ENCODE results near the gene UBIAD1.

The UBIAD1 gene

DNA sequence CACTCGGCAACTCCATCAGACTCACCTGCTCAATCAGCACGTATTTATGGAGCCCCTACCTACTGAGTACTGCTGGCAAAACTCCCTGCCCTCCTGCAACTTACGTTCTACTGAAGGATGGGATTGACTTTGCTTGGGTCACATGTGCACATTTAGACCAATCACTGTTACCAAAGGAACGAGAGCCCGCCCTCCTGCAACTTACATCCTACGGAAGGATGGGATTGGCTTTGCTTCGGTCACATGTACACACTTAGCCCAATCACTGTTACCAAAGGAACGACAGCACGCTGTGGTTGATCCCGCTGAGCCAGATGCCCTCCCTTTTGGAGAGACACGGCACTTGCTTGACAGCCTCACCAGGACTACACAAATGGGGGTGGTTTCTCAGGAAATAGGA, 46.0 kb downstream of the UBIAD1 start:
- ChIA-PET POLR2A (no interaction called here), CTCF (interaction anchor here (3.1 kb wide), 1 partner anchor 324 kb away, joined by 19 read pairs; no protein-coding TSS in a partner anchor)
- no peak for DNase-seq (ENCODE audit: extremely low spot score)
- TF ChIP-seq, protein P1, sequence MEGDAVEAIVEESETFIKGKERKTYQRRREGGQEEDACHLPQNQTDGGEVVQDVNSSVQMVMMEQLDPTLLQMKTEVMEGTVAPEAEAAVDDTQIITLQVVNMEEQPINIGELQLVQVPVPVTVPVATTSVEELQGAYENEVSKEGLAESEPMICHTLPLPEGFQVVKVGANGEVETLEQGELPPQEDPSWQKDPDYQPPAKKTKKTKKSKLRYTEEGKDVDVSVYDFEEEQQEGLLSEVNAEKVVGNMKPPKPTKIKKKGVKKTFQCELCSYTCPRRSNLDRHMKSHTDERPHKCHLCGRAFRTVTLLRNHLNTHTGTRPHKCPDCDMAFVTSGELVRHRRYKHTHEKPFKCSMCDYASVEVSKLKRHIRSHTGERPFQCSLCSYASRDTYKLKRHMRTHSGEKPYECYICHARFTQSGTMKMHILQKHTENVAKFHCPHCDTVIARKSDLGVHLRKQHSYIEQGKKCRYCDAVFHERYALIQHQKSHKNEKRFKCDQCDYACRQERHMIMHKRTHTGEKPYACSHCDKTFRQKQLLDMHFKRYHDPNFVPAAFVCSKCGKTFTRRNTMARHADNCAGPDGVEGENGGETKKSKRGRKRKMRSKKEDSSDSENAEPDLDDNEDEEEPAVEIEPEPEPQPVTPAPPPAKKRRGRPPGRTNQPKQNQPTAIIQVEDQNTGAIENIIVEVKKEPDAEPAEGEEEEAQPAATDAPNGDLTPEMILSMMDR (IDR thresholded peaks at IDR 0.05; ENCODE audit: control extremely low read depth, extremely low read depth, low read depth, missing control alignments): no peak

DNA sequence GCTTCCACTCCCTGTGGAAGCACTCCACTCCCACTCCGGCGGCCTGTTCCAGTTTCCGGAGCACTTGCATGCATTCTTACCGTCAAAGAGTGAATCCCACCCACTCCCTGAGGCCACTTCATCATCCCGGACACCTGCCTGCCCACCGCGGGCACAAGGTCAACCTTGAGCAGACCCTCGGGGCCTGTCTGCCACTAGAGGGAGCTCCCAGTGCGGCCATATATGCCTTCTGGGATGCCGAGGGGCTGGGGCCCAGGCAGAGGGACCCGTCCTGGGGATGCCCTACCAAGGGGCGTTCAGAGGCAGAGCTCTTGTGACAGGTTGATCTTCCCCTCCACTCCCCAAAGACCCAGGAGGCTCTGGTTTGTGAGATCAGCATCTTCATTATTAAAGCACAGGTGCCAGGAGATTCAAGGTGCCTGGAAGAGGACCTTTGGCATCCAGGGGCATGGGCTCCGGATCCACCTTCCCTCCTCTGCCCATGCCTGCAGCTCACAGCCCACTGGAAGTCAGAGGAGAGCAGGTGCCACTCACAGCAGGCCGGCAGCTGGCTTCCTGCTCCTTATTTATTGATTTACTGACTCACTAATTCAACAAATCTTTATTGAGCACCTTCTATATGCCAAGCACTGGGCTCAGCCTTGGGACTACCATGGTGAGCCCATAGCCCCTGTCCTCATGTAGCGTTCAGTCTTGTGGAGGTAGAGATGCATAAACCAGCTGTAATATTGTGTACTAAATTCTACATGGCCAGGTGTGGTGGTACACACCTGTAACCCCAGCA, 47.3 kb downstream of the UBIAD1 start:
- POLR2A ChIA-PET: interaction anchor here (0.5 kb wide), 1 partner anchor 44 kb away, joined by 3 read pairs; no protein-coding TSS in a partner anchor
- peak; percentile 78 for DNase-seq (ENCODE audit: extremely low spot score)
- TF ChIP-seq, protein P1 (IDR thresholded peaks at IDR 0.05; ENCODE audit: control extremely low read depth, extremely low read depth, low read depth, missing control alignments): peak; percentile 70
- CTCF ChIA-PET: interaction anchor here (0.8 to 3.1 kb wide), 13 partner anchors 8 to 325 kb away, joined by 3 to 19 read pairs (median 5); no protein-coding TSS in a partner anchor

DNA sequence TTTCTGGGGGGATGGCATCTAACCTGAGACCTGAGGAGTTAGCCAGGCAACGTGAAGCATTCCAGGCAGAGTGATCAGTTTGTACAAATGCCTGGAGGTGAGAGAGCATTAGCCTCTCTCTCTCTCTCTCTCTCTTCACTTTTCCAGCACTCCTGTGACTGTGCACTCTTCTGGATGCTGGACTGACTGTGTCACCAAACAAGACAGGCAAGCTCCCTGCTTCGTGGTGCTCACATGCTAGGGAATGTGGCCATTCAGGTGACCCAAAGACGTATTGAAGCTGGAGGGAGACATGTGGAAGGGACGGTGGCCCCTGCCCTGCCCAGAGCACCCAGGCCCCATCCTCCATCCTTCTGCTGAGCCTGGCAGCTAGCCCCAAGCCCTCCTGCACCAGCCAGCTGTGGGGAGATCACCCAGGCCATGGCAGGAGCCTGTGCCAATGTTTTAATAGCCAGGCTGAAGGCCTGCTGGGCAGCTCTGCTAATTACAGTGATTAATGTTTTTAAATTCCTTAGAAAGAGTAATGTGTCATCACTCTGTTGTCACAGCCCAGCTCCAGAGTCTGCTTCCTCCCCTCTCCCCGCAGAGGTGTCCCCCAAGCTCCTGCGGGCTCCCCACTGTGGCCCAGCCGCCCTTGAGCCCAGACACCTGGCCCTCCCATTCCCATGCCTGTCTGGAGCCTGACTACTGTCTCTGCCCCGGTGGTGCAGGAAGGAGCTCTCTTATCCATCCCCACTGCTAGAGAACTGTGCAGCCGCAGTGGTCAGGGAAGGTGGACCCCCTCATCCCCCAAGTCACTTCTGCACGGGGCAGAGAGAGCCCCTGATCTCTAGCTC, 48.9 kb downstream of the UBIAD1 start:
- TF ChIP-seq, protein P1 (IDR thresholded peaks at IDR 0.05; ENCODE audit: control extremely low read depth, extremely low read depth, low read depth, missing control alignments): no peak
- no peak for DNase-seq (ENCODE audit: extremely low spot score)
- ChIA-PET POLR2A (no interaction called here), CTCF (interaction anchor here (1.7 to 2.6 kb wide), 3 partner anchors 10 to 321 kb away, joined by 6 to 10 read pairs (median 7); no protein-coding TSS in a partner anchor)

DNA sequence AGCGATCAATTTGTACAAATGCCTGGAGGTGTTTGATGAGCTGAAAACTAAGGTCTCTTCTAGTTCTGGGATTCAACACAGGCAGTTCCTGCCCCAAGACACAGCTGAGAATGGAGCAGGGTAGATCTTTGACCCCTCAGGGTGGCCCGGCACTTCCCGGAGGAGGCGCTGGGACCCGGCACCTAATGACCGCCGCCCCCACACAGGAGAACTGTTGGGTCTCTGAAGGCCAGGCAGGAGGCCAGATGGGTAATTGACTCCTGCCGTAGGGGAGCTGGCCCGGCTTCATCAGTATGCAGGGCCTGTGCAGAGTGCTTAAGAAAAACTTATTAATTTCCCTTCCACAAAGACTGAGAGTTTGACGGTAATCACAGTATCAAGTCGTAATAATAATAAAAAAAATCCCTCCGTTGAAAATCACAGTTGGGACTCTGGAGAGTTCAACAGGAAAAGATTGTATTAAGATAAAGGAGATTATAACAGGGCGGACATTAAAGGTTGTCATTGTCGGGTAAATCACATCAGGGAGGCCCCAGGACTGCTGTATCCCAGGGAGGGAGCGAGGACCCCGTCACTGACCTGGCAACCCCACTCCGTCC, 51.7 kb downstream of the UBIAD1 start:
- POLR2A ChIA-PET: no interaction called here
- TF ChIP-seq, protein P1 (IDR thresholded peaks at IDR 0.05; ENCODE audit: control extremely low read depth, extremely low read depth, low read depth, missing control alignments): no peak
- CTCF ChIA-PET: no interaction called here
- DNase-seq (ENCODE audit: extremely low spot score): no peak

DNA sequence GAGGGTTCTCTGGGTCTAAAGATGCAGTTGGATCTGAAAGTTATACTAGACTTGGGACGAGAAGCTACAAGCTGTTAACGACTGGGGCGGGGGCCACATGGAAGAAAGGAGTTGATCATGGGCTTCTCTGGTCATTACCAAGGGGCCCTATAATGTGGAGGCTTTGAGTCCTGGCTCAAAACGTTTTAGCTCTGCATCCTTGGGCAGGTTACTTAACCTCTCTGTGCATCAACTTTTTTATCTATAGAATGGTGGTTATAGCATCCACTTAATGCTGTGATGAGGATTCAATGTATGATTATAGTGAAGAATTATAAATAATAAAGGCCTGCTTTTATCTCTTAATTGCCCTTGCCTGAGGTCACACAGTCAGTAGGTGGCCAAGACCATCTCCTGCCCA, 53.1 kb downstream of the UBIAD1 start:
- DNase-seq (ENCODE audit: extremely low spot score): no peak
- TF ChIP-seq, protein P1 (IDR thresholded peaks at IDR 0.05; ENCODE audit: control extremely low read depth, extremely low read depth, low read depth, missing control alignments): no peak
- ChIA-PET POLR2A (no interaction called here), CTCF (no interaction called here)

DNA sequence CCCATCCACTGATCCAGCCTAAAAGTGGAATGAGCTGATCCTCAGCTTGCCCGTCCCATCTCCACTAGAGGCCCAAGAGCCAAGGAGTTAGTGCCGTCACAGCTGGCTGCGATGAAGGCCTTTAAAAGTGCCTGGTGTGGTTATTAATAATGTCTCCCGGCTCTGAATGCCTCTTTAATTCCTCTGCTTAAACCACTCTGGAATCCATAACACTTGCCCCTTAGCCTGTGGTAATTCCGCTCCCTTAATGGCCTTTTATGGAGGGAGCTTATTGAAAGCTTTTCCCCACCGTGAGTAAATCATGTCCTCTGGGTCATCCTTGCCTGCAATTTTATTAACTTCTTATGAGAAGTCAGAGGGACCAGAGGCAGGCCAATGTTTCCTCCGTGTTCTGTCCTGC, 55.4 kb downstream of the UBIAD1 start:
- ChIA-PET POLR2A (no interaction called here), CTCF (interaction anchor here (1.1 kb wide), 1 partner anchor 8 kb away, joined by 4 read pairs; no protein-coding TSS in a partner anchor)
- DNase-seq (ENCODE audit: extremely low spot score): no peak
- TF ChIP-seq, protein P1 (IDR thresholded peaks at IDR 0.05; ENCODE audit: control extremely low read depth, extremely low read depth, low read depth, missing control alignments): no peak

Data from GM10248 (cell line).